Neural cell (in vitro differentiated cells): ENCODE results near the gene EHD1.

Source experiments
- EP300 ChIP-seq: fragments of 450-650 bp; conservative IDR thresholded peaks from 2 replicates; pipeline ENCODE4 v1.6.1; 2014; ENCODE audit warnings: antibody characterized with exemption, mild to moderate bottlenecking, moderate library complexity; ENCODE audit not compliant: poor library complexity, severe bottlenecking
- EZH2 ChIP-seq: fragments of 200-600, 300-800 bp; shearing (Covaris generic), sonication (generic); IDR thresholded peaks from 2 replicates; pipeline ENCODE4 v1.6.1; 2014; ENCODE audit warnings: antibody characterized with exemption, low read length, borderline replicate concordance, mild to moderate bottlenecking; ENCODE audit not compliant: insufficient read depth, poor library complexity, severe bottlenecking
- MXI1 ChIP-seq: fragments of 450-650 bp; conservative IDR thresholded peaks from 2 replicates; pipeline ENCODE4 v1.6.1; 2014; ENCODE audit warnings: antibody characterized with exemption, mild to moderate bottlenecking; ENCODE audit not compliant: poor library complexity, severe bottlenecking
- RAD21 ChIP-seq: fragments of 450-650 bp; conservative IDR thresholded peaks from 2 replicates; pipeline ENCODE4 v1.6.1; 2014; ENCODE audit warnings: antibody characterized with exemption, mild to moderate bottlenecking, moderate library complexity
- SMC3 ChIP-seq: fragments of 450-650 bp; conservative IDR thresholded peaks from 2 replicates; pipeline ENCODE4 v1.6.1; 2014; ENCODE audit warnings: antibody characterized with exemption, mild to moderate bottlenecking, moderate library complexity; ENCODE audit not compliant: poor library complexity
- TAF1 ChIP-seq: IDR thresholded peaks from 2 replicates; pipeline ENCODE4 v1.6.1; 2012; ENCODE audit warnings: low read depth
- TF ChIP-seq, protein P1 (sequence below): fragments of 450-650 bp; IDR thresholded peaks from 2 replicates; pipeline ENCODE4 v1.5.1; 2014; ENCODE audit warnings: antibody characterized with exemption, mild to moderate bottlenecking, moderate library complexity; ENCODE audit not compliant: poor library complexity, severe bottlenecking

DNA sequence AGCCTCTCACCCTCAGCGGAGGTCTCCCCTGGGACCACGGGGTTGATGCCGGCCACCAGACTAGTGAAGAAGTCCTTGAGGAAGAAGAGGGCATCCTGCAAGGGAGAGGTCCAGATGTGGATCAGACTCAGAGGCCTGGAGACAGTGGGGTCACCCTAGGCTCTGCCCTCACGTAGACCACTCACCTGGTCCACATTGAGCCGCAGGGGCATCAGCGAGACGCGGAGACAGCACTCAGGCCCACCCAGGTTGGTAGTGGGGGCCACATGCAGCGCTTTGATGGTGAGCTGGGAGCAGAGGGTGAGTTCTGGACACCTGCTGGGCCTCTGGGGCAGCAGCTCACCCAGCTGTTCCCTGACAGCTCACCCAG, 19.6 kb upstream of the EHD1 start:
- TF ChIP-seq, protein P1, sequence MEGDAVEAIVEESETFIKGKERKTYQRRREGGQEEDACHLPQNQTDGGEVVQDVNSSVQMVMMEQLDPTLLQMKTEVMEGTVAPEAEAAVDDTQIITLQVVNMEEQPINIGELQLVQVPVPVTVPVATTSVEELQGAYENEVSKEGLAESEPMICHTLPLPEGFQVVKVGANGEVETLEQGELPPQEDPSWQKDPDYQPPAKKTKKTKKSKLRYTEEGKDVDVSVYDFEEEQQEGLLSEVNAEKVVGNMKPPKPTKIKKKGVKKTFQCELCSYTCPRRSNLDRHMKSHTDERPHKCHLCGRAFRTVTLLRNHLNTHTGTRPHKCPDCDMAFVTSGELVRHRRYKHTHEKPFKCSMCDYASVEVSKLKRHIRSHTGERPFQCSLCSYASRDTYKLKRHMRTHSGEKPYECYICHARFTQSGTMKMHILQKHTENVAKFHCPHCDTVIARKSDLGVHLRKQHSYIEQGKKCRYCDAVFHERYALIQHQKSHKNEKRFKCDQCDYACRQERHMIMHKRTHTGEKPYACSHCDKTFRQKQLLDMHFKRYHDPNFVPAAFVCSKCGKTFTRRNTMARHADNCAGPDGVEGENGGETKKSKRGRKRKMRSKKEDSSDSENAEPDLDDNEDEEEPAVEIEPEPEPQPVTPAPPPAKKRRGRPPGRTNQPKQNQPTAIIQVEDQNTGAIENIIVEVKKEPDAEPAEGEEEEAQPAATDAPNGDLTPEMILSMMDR = no peak
- TF ChIP-seq TAF1 (no peak), MXI1 (no peak), SMC3 (no peak), EZH2 (no peak), RAD21 (no peak), EP300 (no peak)
